ENCODE data around the gene UBA7. TPM values are rescaled to one million over a fixed set of nuclear protein-coding genes. Genes with fewer than 3 reads are reported as not detected.

The UBA7 gene
- total RNA-seq, 2 donors from 2014 or later, result 1.0 to 3.4 TPM

DNA sequence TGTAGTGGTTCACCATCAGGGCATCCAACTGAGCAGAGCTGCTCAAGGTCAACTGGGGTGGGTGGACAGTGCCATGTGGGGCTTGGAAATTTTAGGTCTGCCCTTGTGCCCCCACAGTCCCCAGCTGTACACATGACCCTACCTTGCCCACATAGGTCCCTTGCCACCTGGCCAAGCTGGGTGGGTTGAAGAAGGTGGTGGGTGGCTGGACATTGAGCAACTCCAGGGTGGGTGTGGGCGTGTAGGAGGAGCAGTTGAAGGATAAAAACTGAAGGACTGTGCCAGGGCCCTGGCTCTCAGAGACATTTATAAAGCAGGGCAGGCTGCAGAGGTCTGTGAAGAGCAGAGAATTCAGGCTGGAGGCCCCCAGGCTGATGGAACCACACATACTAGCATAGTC lies 14.6 kb downstream of the UBA7 start:
- TF ChIP-seq, protein P1, sequence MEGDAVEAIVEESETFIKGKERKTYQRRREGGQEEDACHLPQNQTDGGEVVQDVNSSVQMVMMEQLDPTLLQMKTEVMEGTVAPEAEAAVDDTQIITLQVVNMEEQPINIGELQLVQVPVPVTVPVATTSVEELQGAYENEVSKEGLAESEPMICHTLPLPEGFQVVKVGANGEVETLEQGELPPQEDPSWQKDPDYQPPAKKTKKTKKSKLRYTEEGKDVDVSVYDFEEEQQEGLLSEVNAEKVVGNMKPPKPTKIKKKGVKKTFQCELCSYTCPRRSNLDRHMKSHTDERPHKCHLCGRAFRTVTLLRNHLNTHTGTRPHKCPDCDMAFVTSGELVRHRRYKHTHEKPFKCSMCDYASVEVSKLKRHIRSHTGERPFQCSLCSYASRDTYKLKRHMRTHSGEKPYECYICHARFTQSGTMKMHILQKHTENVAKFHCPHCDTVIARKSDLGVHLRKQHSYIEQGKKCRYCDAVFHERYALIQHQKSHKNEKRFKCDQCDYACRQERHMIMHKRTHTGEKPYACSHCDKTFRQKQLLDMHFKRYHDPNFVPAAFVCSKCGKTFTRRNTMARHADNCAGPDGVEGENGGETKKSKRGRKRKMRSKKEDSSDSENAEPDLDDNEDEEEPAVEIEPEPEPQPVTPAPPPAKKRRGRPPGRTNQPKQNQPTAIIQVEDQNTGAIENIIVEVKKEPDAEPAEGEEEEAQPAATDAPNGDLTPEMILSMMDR (conservative IDR thresholded peaks at IDR 0.05), result no peak
- Histone ChIP-seq H3K27ac (ENCODE audit: low read depth, low read length) (no peak overlapping the region), H3K27me3 (ENCODE audit: control insufficient read depth, insufficient read depth, low read length, poor library complexity, severe bottlenecking) (peaks cover 35% of the 10 kb centered on the region), H3K4me1 (ENCODE audit: control insufficient read depth, insufficient read depth, low read length) (no peaks in the 10 kb centered on the region), H3K4me3 (ENCODE audit: low read length) (no peak overlapping the region), H3K9ac (ENCODE audit: extremely low read depth, low read length, poor library complexity, severe bottlenecking) (no peak overlapping the region), H3K36me3 (ENCODE audit: control insufficient read depth, insufficient read depth, low read length) (no peaks in the 10 kb centered on the region), H3K9me3 (ENCODE audit: control insufficient read depth, low read length) (no peaks in the 10 kb centered on the region)
- H3K36me3 Mint-ChIP-seq (ENCODE audit: low read depth), result no peaks in the 10 kb centered on the region
- no peaks in the 10 kb centered on the region for H3K9me3 Mint-ChIP-seq
- H3K27me3 Mint-ChIP-seq (ENCODE audit: insufficient read depth), result peaks cover 48% of the 10 kb centered on the region
- WGBS, 2 experiments (ENCODE audit: insufficient coverage in 1 of 2, insufficient read length in 1 of 2), result 74% methylated on average over 1 of the region's 1 CpG; no CpG with 5 or more reads in 1 of the 2 experiments
- peaks cover 4% of the 10 kb centered on the region for H3K4me1 Mint-ChIP-seq
- no peak for DNase-seq
- H3K4me3 Mint-ChIP-seq, result no peak overlapping the region
- H3K27ac Mint-ChIP-seq, result no peak overlapping the region

DNA sequence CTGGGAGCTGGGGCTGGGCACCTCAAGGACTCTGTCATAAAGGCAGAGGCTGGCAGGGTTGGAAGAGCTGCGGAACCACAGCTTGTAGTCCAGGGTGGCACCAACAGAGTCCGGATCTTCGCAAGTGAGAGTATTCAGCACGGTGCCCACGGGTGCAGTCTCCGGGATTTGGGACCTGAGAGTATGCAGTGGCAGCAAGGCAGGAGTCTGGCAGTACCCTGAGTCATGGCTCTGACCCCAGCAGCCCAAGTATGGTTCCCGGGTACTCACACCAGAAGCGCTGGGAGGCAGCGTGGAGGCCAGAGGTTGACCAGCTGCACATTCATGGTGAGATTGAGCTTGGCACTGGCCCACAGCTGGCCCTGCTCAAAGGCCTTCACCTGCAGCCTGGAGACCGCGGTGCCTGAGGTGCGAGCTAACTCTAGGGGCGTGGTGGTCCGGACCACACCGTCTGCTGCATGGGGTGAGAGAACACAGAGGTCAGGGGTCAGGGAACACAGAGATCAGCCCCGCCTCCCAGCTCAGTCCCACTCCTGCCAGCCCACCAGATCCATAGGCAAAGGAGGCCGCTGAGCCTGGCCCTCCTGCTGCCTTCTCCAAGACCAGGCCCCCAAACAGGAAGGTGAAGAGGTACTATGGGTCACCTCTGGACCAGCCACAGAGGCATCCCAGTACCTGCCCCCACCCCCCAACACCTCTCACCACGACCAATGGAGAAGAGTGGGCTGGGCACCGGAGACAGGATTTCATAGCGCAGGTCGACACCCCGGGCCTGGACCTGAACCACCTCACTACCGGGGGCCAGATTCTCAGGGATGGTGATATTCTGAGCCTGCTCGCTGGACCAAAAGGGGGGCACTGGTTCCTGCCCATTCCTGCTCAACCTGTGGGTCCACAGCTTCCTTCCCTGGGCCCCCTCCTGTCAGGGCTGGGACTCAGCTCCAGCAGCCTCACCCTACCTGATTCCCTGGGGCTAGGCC lies 18.5 kb downstream of the UBA7 start:
- H3K27ac Mint-ChIP-seq, result no peak overlapping the region
- no peaks in the 10 kb centered on the region for H3K4me1 Mint-ChIP-seq
- 92 to 98% methylated on average over 15 to 24 of the region's 24 CpGs for WGBS, 2 experiments (ENCODE audit: insufficient coverage in 1 of 2, insufficient read length in 1 of 2)
- Histone ChIP-seq H3K36me3 (ENCODE audit: control insufficient read depth, insufficient read depth, low read length) (no peaks in the 10 kb centered on the region), H3K9me3 (ENCODE audit: control insufficient read depth, low read length) (no peaks in the 10 kb centered on the region), H3K27ac (ENCODE audit: low read depth, low read length) (no peak overlapping the region), H3K9ac (ENCODE audit: extremely low read depth, low read length, poor library complexity, severe bottlenecking) (no peak overlapping the region), H3K4me1 (ENCODE audit: control insufficient read depth, insufficient read depth, low read length) (no peaks in the 10 kb centered on the region), H3K27me3 (ENCODE audit: control insufficient read depth, insufficient read depth, low read length, poor library complexity, severe bottlenecking) (no peaks in the 10 kb centered on the region), H3K4me3 (ENCODE audit: low read length) (no peak overlapping the region)
- no peaks in the 10 kb centered on the region for H3K36me3 Mint-ChIP-seq (ENCODE audit: low read depth)
- no peak overlapping the region for H3K4me3 Mint-ChIP-seq
- TF ChIP-seq, protein P1 (conservative IDR thresholded peaks at IDR 0.05), result no peak
- peaks cover 17% of the 10 kb centered on the region for H3K27me3 Mint-ChIP-seq (ENCODE audit: insufficient read depth)
- DNase-seq, result peak; percentile 48
- no peaks in the 10 kb centered on the region for H3K9me3 Mint-ChIP-seq

DNA sequence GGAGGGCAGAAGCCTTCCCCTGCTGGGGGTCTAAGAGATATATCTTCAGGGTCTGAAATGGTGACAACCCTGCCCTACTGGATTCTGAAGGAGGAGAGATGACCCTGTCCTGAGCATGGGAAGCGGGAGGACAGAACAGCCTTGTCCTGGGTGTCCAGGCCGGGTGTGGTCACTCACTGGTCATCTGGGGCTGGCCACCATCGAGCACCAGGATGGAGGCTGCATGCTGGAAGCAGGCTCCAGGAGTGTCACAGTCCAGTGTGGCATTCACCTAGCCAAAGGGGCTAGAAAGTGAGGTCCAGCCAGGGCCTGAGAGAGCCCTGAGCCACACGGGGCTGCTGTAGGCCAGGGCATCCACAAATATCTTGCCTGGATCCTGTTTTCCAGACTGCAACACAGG lies 19.3 kb downstream of the UBA7 start:
- Mint-ChIP-seq H3K36me3 (ENCODE audit: low read depth) (no peaks in the 10 kb centered on the region), H3K27ac (no peak overlapping the region), H3K27me3 (ENCODE audit: insufficient read depth) (peaks cover 13% of the 10 kb centered on the region), H3K9me3 (no peaks in the 10 kb centered on the region), H3K4me1 (no peaks in the 10 kb centered on the region), H3K4me3 (no peak overlapping the region)
- DNase-seq, result no peak
- H3K4me1 ChIP-seq (ENCODE audit: control insufficient read depth, insufficient read depth, low read length), result no peaks in the 10 kb centered on the region
- H3K27ac ChIP-seq (ENCODE audit: low read depth, low read length), result no peak overlapping the region
- H3K36me3 ChIP-seq (ENCODE audit: control insufficient read depth, insufficient read depth, low read length), result no peaks in the 10 kb centered on the region
- H3K9me3 ChIP-seq (ENCODE audit: control insufficient read depth, low read length), result no peaks in the 10 kb centered on the region
- no peak overlapping the region for H3K9ac ChIP-seq (ENCODE audit: extremely low read depth, low read length, poor library complexity, severe bottlenecking)
- no peaks in the 10 kb centered on the region for H3K27me3 ChIP-seq (ENCODE audit: control insufficient read depth, insufficient read depth, low read length, poor library complexity, severe bottlenecking)
- WGBS, 2 experiments (ENCODE audit: insufficient coverage in 1 of 2, insufficient read length in 1 of 2), result 91 to 94% methylated on average over 4 of the region's 4 CpGs
- H3K4me3 ChIP-seq (ENCODE audit: low read length), result no peak overlapping the region
- TF ChIP-seq, protein P1 (conservative IDR thresholded peaks at IDR 0.05), result no peak

Data from endodermal cell (in vitro differentiated cells).